HG03060 (cell line): ENCODE data around the gene CFH.
"Not testable (repeated sequence)": the region's sequence is repeated elsewhere in the genome, so short reads cannot be mapped to it uniquely, and the experiment has no call there.

ENCODE experiments used
- ATAC-seq: cut with Tn5 transposase; IDR thresholded peaks from one replicate; pipeline ENCODE4 v1.9.1; 2021; ENCODE audit warnings: low read depth, moderate number of reproducible peaks; ENCODE audit not compliant: unreplicated experiment

Gene CFH

GRCh38 chr1:196661345-196661744, 9.5 kb downstream of the CFH start:
- no peak for ATAC-seq

- no peak for ATAC-seq
These were observed 15.3 kb downstream of the CFH start for GRCh38 chr1:196667131-196667530.

DNA sequence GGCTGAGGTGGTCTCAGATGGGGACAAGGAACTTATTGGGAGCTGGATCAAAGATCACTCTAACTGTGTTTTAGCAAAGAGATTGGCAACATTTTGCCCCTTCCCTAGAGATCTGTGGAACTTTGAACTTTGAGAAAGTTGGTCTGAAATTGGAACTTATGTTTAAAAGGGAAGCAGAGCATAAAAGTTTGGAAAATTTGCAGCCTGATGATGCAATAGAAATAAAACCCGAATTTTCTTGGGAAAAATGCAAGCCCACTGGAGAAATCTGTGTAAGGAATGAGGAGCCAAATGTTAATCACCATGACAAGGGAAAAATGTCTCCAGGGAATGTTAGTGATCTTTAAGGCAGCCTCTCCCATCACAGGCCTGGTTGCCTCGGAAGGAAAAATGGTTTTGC, 17.2 kb downstream of the CFH start:
- ATAC-seq = no peak

GRCh38 chr1:196669693-196670092, 17.9 kb downstream of the CFH start:
- no peak for ATAC-seq

DNA sequence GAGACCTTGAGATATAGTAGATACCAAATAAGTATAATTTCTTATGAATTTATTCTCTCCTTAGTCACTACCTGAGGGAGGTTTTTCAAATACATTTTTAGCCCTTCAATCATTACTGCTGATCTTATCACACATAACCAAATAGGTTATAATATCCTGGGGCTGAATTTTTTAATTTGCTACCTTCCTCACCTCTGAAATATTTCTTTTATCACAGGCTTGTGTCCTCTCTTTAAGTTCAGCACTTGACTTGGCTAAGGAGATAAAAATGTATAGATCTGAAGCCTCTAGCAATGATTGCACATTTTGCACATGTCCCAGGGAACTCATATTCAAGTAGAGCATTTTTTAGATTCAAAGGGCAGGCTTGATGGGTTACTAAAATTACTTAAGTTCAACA, 23.1 kb downstream of the CFH start:
- ATAC-seq = no peak

GRCh38 chr1:196677781-196678509, 26.1 kb downstream of the CFH start:
- no peak for ATAC-seq

GRCh38 chr1:196678510-196678884, 26.7 kb downstream of the CFH start:
- ATAC-seq = no peak

DNA sequence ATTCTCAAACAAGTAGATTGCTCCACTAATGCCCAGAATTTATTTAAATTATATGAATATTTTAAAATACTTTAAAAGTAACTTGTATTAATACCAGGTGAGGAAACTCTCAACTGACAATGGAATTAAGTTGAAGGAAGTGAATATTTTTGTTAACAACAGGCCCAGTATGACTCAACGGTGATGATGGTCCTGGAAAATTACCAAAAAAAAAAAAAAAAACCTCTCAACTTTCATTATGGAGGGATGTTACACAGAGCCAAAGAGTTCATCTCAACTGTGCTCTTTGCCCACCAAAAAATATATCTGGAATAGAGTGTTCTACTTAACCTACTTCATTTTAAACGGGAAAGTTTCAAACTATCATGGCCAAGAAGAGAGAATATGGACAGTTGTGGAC, 28.3 kb downstream of the CFH start:
- ATAC-seq = no peak

DNA sequence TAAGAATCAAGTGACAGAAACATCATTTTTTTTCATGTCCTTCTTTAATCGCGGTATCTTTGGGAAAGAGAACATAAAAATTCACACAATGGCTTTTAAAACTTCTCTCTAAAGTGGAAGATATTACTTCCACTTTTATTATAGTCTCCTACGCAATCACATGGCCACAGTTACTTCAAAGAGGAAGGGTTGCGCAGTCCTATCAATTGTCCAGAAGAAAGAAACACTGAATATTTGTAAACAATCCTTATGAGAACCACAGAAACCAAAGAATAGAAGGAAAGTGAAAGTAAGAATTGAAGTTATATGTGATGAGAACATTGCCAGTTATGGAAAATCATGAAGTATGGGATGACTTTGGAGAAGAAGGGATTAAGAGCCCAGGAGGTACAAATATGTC, 32.6 kb downstream of the CFH start:
- no peak for ATAC-seq

DNA sequence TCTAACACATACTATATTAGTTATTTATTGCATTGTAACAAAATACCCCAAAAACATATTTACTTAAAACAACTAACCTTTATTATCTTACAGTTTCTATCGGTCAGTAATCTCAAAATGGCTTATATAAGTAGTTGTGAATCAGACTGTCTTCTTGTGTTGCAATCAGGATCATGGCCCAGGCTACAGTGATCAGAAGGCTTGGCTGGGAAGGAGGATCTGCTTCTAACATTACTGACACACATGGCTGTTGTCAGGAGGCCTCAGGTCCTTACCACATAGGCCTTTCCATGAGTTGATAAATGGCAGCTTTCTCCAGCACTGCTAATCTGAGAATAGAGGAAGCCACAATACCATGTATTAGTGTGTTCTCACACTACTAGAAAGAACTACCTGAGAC, 33.7 kb downstream of the CFH start:
- no peak for ATAC-seq

DNA sequence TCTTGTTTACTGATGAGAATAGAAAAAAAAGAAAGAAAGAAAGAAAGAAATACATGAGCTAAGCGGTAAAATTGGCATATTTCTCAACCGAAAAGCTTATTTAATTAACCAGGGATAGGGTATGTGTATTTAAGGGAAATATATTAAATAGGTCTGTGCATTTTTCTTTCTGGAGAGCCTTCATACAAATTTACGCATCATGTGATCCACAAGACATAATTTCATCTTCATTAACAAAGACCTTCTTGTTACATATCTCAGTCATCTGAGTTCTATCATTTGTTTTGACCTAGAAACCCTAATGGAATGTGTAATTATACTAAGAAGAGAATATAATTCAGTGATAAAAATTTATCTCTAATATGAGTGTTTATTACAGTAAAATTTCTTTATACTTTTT, 37.2 kb downstream of the CFH start:
- ATAC-seq = no peak

DNA sequence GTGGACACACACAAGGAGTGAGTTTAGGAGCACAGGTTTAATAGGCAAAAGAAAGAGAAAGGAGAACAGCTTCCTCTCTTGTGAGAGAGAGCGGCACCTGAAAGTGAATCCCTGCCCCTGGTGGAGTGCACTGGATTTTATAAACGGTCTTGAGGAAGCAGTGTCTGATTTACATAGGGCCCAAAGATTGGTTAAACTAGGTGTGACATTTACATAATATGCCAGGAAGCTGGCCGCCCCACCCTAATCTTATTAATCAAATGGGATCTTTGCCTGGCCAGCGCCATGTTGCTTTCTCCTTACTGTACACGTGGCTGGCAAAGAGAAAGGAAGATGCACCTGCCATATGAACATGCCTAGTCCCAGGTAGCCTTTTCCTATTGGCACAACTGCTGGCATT, 38.7 kb downstream of the CFH start:
- no peak for ATAC-seq

- no peak for ATAC-seq
These were observed 47.1 kb downstream of the CFH start for GRCh38 chr1:196698993-196699392.

DNA sequence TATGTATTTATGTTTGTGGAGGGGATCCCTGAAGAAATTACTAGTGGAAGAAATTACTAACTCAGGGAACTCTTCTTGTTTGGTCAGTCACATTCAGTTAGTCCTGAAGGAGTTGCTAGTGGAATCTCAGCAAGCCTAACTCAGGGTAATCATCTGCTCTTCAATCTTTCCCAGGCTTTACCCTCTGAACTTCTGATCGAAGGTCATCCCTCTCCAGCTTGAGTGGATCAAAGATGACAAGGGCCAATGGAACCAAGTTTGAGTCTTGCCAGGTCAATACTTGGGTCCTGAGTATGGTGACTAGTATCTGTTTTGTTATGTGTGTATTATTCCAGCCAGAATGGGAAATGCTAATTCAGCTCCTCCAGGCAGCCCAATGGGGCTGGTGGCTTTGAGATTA, 49.3 kb downstream of the CFH start:
- ATAC-seq = no peak

- ATAC-seq = not testable (repeated sequence)
These were observed 58.0 kb downstream of the CFH start for GRCh38 chr1:196709892-196710291.

DNA sequence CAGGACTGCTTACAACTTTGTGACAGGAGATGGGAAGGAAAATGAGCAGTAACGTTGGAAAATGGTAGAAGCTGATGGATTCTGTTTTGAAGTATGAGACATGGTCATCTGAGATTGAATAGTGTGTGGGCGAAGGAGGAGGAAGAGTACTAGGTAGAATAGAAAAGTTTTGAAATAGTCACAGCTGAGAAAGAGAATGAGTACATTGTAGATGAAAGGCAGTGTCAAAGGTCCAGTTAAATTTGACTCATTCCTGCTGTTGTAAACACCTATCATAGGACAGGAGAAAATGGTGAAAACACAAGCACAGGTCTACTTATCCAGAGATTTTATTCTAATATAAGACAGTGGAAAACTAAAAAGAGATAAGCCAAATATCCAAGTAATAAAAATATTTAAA, 66.0 kb downstream of the CFH start:
- no peak for ATAC-seq

- ATAC-seq = peak; percentile 76
These were observed 71.7 kb downstream of the CFH start for GRCh38 chr1:196723325-196724185.

- ATAC-seq = no peak
These were observed 80.7 kb downstream of the CFH start for GRCh38 chr1:196732526-196732925.

GRCh38 chr1:196733091-196733970, 81.5 kb downstream of the CFH start:
- no peak for ATAC-seq

GRCh38 chr1:196734006-196734405, 82.2 kb downstream of the CFH start:
- ATAC-seq = no peak

DNA sequence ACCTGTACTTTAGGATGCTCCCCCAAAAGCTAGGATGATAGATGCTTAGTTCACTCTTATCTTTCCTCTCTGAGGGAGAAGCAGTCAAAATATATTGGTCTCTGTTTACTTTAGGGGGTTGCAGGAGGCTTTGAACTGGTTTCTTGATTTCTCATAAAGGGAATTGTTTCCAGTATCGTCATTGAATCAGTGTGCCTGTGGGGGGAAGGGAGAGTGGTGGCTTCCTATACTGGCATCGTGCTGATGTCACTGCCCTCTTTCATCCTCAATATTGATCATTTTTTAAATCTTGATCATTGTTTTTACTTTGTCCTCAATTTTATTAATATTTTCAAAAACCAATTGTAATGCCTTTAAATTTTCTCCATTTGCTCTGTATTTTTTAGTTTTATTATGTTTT, 82.6 kb downstream of the CFH start:
- ATAC-seq = no peak
